ENCODE measurements around the gene PAK2. TPM values are rescaled to one million over a fixed set of nuclear protein-coding genes. Genes with fewer than 3 reads are reported as not detected.

PAK2 gene
- total and polyA plus RNA-seq, 2 experiments from 2014 or later: 24.3 to 49.4 TPM

GRCh38 chr3:196756732-196757131 is 17.1 kb downstream of the PAK2 start:
- Mint-ChIP-seq H3K4me3 (no peak overlapping the region), H3K36me3 (ENCODE audit: low read depth) (peaks cover 91% of the 10 kb centered on the region), H3K27me3 (ENCODE audit: insufficient read depth, low read depth, poor library complexity) (peaks cover 6% of the 10 kb centered on the region), H3K4me1 (no peaks in the 10 kb centered on the region), H3K9me3 (peaks cover 54% of the 10 kb centered on the region), H3K27ac (no peak overlapping the region)
- Histone ChIP-seq H4K20me1 (replicated peaks; ENCODE audit: insufficient read depth) (peaks cover 33% of the 10 kb centered on the region), H2AFZ (no peak overlapping the region), H3K36me3 (ENCODE audit: insufficient read depth) (peaks cover 15% of the 10 kb centered on the region; the same call in 1 of the 2 replicates), H3K9me2 (ENCODE audit: insufficient read depth) (0 out of 2 replicates have a peak, but pooled peaks cover 2% of the 10 kb centered on the region), H3F3A (replicated peaks; ENCODE audit: low read depth) (no peaks in the 10 kb centered on the region), H3K79me2 (replicated peaks; ENCODE audit: insufficient read depth) (peaks cover 93% of the 10 kb centered on the region), H3K27ac (ENCODE audit: low read depth) (no peak overlapping the region), H3K4me1 (ENCODE audit: insufficient read depth) (0 out of 2 replicates have a peak, but pooled peaks cover 4% of the 10 kb centered on the region), H3K27me3 (ENCODE audit: insufficient read depth) (no peaks in the 10 kb centered on the region), H3K4me2 (no peak overlapping the region), H3K4me3 (no peak overlapping the region)
- DNase-seq (ENCODE audit: low spot score): no peak
- ATAC-seq: no peak
- no peak for TF ChIP-seq ZNF114 (CRISPR knock-in tag; IDR thresholded peaks at IDR 0.05)
- TF ChIP-seq CTCF (conservative IDR thresholded peaks at IDR 0.05; ENCODE audit: low read depth in 2 of 2): no peak
- no peak for TF ChIP-seq EZH2 (IDR thresholded peaks at IDR 0.05; ENCODE audit: low read depth, unreplicated experiment)
- no peak for TF ChIP-seq REST (IDR thresholded peaks at IDR 0.05; ENCODE audit: unreplicated experiment)
- no peak for TF ChIP-seq JUNB (IDR thresholded peaks at IDR 0.05; ENCODE audit: unreplicated experiment)
- no peak for TF ChIP-seq NANOG (IDR thresholded peaks at IDR 0.05; ENCODE audit: borderline replicate concordance)
- TF ChIP-seq STAT1 (IDR thresholded peaks at IDR 0.05; ENCODE audit: unreplicated experiment): no peak
- TF ChIP-seq ZNF331 (CRISPR knock-in tag; IDR thresholded peaks at IDR 0.05; ENCODE audit: low read depth): no peak
- TF ChIP-seq ETS1 (IDR thresholded peaks at IDR 0.05): no peak
- no peak for TF ChIP-seq EZH2phosphoT487 (IDR thresholded peaks at IDR 0.05; ENCODE audit: unreplicated experiment)
- TF ChIP-seq POLR2AphosphoS5 (IDR thresholded peaks at IDR 0.05; ENCODE audit: low read depth): no peak
- TF ChIP-seq CREB1 (CRISPR knock-in tag; IDR thresholded peaks at IDR 0.05; ENCODE audit: low read depth): no peak
- TF ChIP-seq, protein P1, sequence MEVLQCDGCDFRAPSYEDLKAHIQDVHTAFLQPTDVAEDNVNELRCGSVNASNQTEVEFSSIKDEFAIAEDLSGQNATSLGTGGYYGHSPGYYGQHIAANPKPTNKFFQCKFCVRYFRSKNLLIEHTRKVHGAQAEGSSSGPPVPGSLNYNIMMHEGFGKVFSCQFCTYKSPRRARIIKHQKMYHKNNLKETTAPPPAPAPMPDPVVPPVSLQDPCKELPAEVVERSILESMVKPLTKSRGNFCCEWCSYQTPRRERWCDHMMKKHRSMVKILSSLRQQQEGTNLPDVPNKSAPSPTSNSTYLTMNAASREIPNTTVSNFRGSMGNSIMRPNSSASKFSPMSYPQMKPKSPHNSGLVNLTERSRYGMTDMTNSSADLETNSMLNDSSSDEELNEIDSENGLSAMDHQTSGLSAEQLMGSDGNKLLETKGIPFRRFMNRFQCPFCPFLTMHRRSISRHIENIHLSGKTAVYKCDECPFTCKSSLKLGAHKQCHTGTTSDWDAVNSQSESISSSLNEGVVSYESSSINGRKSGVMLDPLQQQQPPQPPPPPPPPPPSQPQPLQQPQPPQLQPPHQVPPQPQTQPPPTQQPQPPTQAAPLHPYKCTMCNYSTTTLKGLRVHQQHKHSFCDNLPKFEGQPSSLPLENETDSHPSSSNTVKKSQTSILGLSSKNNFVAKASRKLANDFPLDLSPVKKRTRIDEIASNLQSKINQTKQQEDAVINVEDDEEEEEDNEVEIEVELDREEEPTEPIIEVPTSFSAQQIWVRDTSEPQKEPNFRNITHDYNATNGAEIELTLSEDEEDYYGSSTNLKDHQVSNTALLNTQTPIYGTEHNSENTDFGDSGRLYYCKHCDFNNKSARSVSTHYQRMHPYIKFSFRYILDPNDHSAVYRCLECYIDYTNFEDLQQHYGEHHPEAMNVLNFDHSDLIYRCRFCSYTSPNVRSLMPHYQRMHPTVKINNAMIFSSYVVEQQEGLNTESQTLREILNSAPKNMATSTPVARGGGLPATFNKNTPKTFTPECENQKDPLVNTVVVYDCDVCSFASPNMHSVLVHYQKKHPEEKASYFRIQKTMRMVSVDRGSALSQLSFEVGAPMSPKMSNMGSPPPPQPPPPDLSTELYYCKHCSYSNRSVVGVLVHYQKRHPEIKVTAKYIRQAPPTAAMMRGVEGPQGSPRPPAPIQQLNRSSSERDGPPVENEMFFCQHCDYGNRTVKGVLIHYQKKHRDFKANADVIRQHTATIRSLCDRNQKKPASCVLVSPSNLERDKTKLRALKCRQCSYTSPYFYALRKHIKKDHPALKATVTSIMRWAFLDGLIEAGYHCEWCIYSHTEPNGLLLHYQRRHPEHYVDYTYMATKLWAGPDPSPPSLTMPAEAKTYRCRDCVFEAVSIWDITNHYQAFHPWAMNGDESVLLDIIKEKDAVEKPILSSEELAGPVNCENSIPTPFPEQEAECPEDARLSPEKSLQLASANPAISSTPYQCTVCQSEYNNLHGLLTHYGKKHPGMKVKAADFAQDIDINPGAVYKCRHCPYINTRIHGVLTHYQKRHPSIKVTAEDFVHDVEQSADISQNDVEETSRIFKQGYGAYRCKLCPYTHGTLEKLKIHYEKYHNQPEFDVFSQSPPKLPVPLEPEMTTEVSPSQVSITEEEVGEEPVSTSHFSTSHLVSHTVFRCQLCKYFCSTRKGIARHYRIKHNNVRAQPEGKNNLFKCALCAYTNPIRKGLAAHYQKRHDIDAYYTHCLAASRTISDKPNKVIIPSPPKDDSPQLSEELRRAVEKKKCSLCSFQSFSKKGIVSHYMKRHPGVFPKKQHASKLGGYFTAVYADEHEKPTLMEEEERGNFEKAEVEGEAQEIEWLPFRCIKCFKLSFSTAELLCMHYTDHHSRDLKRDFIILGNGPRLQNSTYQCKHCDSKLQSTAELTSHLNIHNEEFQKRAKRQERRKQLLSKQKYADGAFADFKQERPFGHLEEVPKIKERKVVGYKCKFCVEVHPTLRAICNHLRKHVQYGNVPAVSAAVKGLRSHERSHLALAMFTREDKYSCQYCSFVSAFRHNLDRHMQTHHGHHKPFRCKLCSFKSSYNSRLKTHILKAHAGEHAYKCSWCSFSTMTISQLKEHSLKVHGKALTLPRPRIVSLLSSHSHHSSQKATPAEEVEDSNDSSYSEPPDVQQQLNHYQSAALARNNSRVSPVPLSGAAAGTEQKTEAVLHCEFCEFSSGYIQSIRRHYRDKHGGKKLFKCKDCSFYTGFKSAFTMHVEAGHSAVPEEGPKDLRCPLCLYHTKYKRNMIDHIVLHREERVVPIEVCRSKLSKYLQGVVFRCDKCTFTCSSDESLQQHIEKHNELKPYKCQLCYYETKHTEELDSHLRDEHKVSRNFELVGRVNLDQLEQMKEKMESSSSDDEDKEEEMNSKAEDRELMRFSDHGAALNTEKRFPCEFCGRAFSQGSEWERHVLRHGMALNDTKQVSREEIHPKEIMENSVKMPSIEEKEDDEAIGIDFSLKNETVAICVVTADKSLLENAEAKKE (CRISPR knock-in tag; IDR thresholded peaks at IDR 0.05): no peak

Measured in GM23338 (cell line).